Activated T-helper 1 cell treated with anti-CD3 and anti-CD28 coated beads, Interleukin-12 subunit alpha, Interleukin-12 subunit beta, Interleukin-2, Interleukin-4 antibody, amounts not matched to agents 30 ng/mL and 10 ng/mL and 1 ng/mL, durations not matched to agents 14 hours and 24 hours and 36 hours (primary cell): Measurements from ENCODE around the gene NIT1. TPM values are rescaled to one million over a fixed set of nuclear protein-coding genes. Genes with fewer than 3 reads are reported as not detected.

ENCODE experiments used
- DNase-seq: peaks from one replicate; pipeline ENCODE4 v3.0.0; 2021; ENCODE audit warnings: low spot score
- H3K27ac Mint-ChIP-seq: one replicate; pipeline ENCODE4 v1.8.0; 2021; ENCODE audit warnings: mild to moderate bottlenecking, mixed read lengths
- H3K27me3 Mint-ChIP-seq: one replicate; pipeline ENCODE4 v1.8.0; 2022; ENCODE audit warnings: mild to moderate bottlenecking, moderate library complexity, mixed read lengths; ENCODE audit not compliant: insufficient read depth
- H3K36me3 Mint-ChIP-seq: one replicate; pipeline ENCODE4 v1.8.0; 2021; ENCODE audit warnings: low read depth, mixed read lengths
- H3K4me1 Mint-ChIP-seq: one replicate; pipeline ENCODE4 v1.8.0; 2021; ENCODE audit warnings: low read depth, mixed read lengths
- H3K4me3 Mint-ChIP-seq: one replicate; pipeline ENCODE4 v1.8.0; 2021; ENCODE audit warnings: mild to moderate bottlenecking, moderate library complexity, mixed read lengths
- H3K9me3 Mint-ChIP-seq: one replicate; pipeline ENCODE4 v1.8.0; 2021; ENCODE audit warnings: mixed read lengths
- intact Hi-C: fragments of 100-400 bp; cut with micrococcal nuclease; formaldehyde crosslinking; loops from one replicate; pipeline ENCODE4 v1.15.1; 2024
- total RNA-seq: library from RNA; stranded (reverse); gene quantifications from 2 replicates; pipeline ENCODE4 v1.2.3, GENCODE V29; 2022

Gene NIT1
- 51.3 and 56.3 TPM in 2 replicates for total RNA-seq

- Mint-ChIP-seq H3K27ac (peak within 1 kb of the TSS; percentile 96), H3K36me3 (peaks cover 56% of the 10 kb centered on the region), H3K27me3 (no peaks in the 10 kb centered on the region), H3K4me3 (peak within 1 kb of the TSS; percentile 97), H3K4me1 (peaks cover 75% of the 10 kb centered on the region), H3K9me3 (no peaks in the 10 kb centered on the region)
- intact Hi-C loops = loop anchor here (1.0 to 5.0 kb wide), 6 partner anchors 48 to 279 kb away; partner anchors contain the start of genes NDUFS2 and TSTD1
- DNase-seq = peak; percentile 84
Observed at GRCh38 chr1:161117759-161118581, at the start of gene NIT1, which contains the start of gene PFDN2. TSS of gene NIT1 (plus strand) at chr1:161118105. CDS start at chr1:161118177, 72 bp downstream. TSS of gene PFDN2 (minus strand) at chr1:161118037. CDS start at chr1:161118026, 11 bp downstream.

GRCh38 chr1:161068306-161069234, 49.3 kb upstream of the NIT1 start:
- Mint-ChIP-seq H3K36me3 (peaks cover 32% of the 10 kb centered on the region), H3K4me3 (peak overlapping the region; percentile 96), H3K27ac (peak overlapping the region; percentile 99), H3K4me1 (peaks cover 71% of the 10 kb centered on the region), H3K27me3 (no peaks in the 10 kb centered on the region), H3K9me3 (no peaks in the 10 kb centered on the region)
- peak; percentile 82 for DNase-seq
- intact Hi-C loops = loop anchor here (1.0 to 2.0 kb wide), 6 partner anchors 22 to 86 kb away; partner anchors contain the start of genes DEDD and F11R

GRCh38 chr1:161069241-161069640, 48.7 kb upstream of the NIT1 start:
- H3K4me1 Mint-ChIP-seq = peaks cover 65% of the 10 kb centered on the region
- peaks cover 28% of the 10 kb centered on the region for H3K36me3 Mint-ChIP-seq
- peak overlapping the region; percentile 99 for H3K27ac Mint-ChIP-seq
- H3K4me3 Mint-ChIP-seq = peak overlapping the region; percentile 96
- intact Hi-C loops = loop anchor here (2.0 kb wide), 2 partner anchors 28 to 48 kb away; partner anchors contain the start of gene F11R
- H3K27me3 Mint-ChIP-seq = no peaks in the 10 kb centered on the region
- DNase-seq = no peak
- no peaks in the 10 kb centered on the region for H3K9me3 Mint-ChIP-seq

GRCh38 chr1:161069731-161070270, 48.1 kb upstream of the NIT1 start, which contains the start of gene ARHGAP30:
TSS of gene ARHGAP30 (minus strand) at chr1:161069891. CDS start at chr1:161069624, 267 bp downstream.
- peak; percentile 84 for DNase-seq
- no peaks in the 10 kb centered on the region for H3K9me3 Mint-ChIP-seq
- intact Hi-C loops = loop anchor here (1.0 to 2.0 kb wide), 3 partner anchors 27 to 49 kb away; partner anchors contain the start of genes F11R, NIT1 and PFDN2
- peaks cover 22% of the 10 kb centered on the region for H3K36me3 Mint-ChIP-seq
- H3K4me1 Mint-ChIP-seq = peaks cover 59% of the 10 kb centered on the region
- H3K27me3 Mint-ChIP-seq = no peaks in the 10 kb centered on the region
- H3K27ac Mint-ChIP-seq = peak within 1 kb of the TSS; percentile 99
- peak within 1 kb of the TSS; percentile 96 for H3K4me3 Mint-ChIP-seq

GRCh38 chr1:161070761-161071160, 47.1 kb upstream of the NIT1 start:
- no peak for DNase-seq
- intact Hi-C loops = loop anchor here (1.0 kb wide), 1 partner anchor 48 kb away; the partner anchor contains the start of genes NIT1 and PFDN2
- Mint-ChIP-seq H3K4me3 (peak overlapping the region; percentile 96), H3K9me3 (no peaks in the 10 kb centered on the region), H3K27ac (peak overlapping the region; percentile 99), H3K36me3 (peaks cover 22% of the 10 kb centered on the region), H3K27me3 (no peaks in the 10 kb centered on the region), H3K4me1 (peaks cover 59% of the 10 kb centered on the region)

GRCh38 chr1:161071886-161072371, 46.0 kb upstream of the NIT1 start:
- peak overlapping the region; percentile 47 for H3K27ac Mint-ChIP-seq

GRCh38 chr1:161072751-161073449, 45.0 kb upstream of the NIT1 start:
- H3K36me3 Mint-ChIP-seq = peaks cover 9% of the 10 kb centered on the region
- no peaks in the 10 kb centered on the region for H3K9me3 Mint-ChIP-seq
- no peak overlapping the region for H3K4me3 Mint-ChIP-seq
- peaks cover 40% of the 10 kb centered on the region for H3K4me1 Mint-ChIP-seq
- intact Hi-C loops = loop anchor here (1.0 kb wide), 2 partner anchors 24 to 66 kb away; no protein-coding TSS in a partner anchor
- no peaks in the 10 kb centered on the region for H3K27me3 Mint-ChIP-seq
- no peak overlapping the region for H3K27ac Mint-ChIP-seq
- no peak for DNase-seq

More at GRCh38 chr1:161071886-161072371, 46.0 kb upstream of the NIT1 start:
- Mint-ChIP-seq H3K9me3 (no peaks in the 10 kb centered on the region), H3K27me3 (no peaks in the 10 kb centered on the region), H3K36me3 (peaks cover 17% of the 10 kb centered on the region), H3K4me1 (peaks cover 49% of the 10 kb centered on the region), H3K4me3 (no peak overlapping the region)
- peak; percentile 24 for DNase-seq
- intact Hi-C loops = loop anchor here (1.0 kb wide), 2 partner anchors 25 to 67 kb away; no protein-coding TSS in a partner anchor

- no peaks in the 10 kb centered on the region for H3K27me3 Mint-ChIP-seq
- no peak for DNase-seq
- peaks cover 33% of the 10 kb centered on the region for H3K4me1 Mint-ChIP-seq
- H3K9me3 Mint-ChIP-seq = no peaks in the 10 kb centered on the region
- intact Hi-C loops = no loop called here
- no peak overlapping the region for H3K27ac Mint-ChIP-seq
- peaks cover 5% of the 10 kb centered on the region for H3K36me3 Mint-ChIP-seq
- H3K4me3 Mint-ChIP-seq = no peak overlapping the region
Observed at GRCh38 chr1:161073474-161074121, 44.3 kb upstream of the NIT1 start.

- intact Hi-C loops = no loop called here
- H3K27ac Mint-ChIP-seq = peak overlapping the region; percentile 56
- no peaks in the 10 kb centered on the region for H3K36me3 Mint-ChIP-seq
- H3K4me1 Mint-ChIP-seq = peaks cover 28% of the 10 kb centered on the region
- H3K27me3 Mint-ChIP-seq = no peaks in the 10 kb centered on the region
- DNase-seq = no peak
- H3K9me3 Mint-ChIP-seq = no peaks in the 10 kb centered on the region
- H3K4me3 Mint-ChIP-seq = no peak overlapping the region
Observed at GRCh38 chr1:161074676-161075368, 43.1 kb upstream of the NIT1 start.

- H3K4me3 Mint-ChIP-seq = no peak overlapping the region
- peaks cover 19% of the 10 kb centered on the region for H3K4me1 Mint-ChIP-seq
- no peaks in the 10 kb centered on the region for H3K9me3 Mint-ChIP-seq
- H3K27ac Mint-ChIP-seq = no peak overlapping the region
- H3K36me3 Mint-ChIP-seq = no peaks in the 10 kb centered on the region
- H3K27me3 Mint-ChIP-seq = no peaks in the 10 kb centered on the region
- no peak for DNase-seq
- intact Hi-C loops = no loop called here
Observed at GRCh38 chr1:161076410-161076809, 41.5 kb upstream of the NIT1 start.

- Mint-ChIP-seq H3K4me1 (peaks cover 11% of the 10 kb centered on the region), H3K36me3 (no peaks in the 10 kb centered on the region), H3K27me3 (no peaks in the 10 kb centered on the region), H3K27ac (no peak overlapping the region), H3K4me3 (no peak overlapping the region), H3K9me3 (no peaks in the 10 kb centered on the region)
- no peak for DNase-seq
- intact Hi-C loops = no loop called here
Observed at GRCh38 chr1:161077426-161077825, 40.5 kb upstream of the NIT1 start.
